Gastrocnemius medialis (tissue), 4 donors: ENCODE results near the gene F5. TPM values are rescaled to one million over a fixed set of nuclear protein-coding genes. Genes with fewer than 3 reads are reported as not detected.
"Not testable (repeated sequence)": the region's sequence is repeated elsewhere in the genome, so short reads cannot be mapped to it uniquely, and the experiment has no call there.

Experiments used
- ATAC-seq, 2 donors: fragments of 150-250 bp; one replicate each; pipeline ENCODE4 v1.9.1; 2016
- DNase-seq, 2 donors: peaks; one replicate each; pipeline ENCODE4 v3.0.0-alpha.2; 2019
- H3K27ac ChIP-seq, 4 donors: fragments of 200-600 bp; sonication (generic); 1 replicate in 1 of 4; 2 replicates in 3 of 4; pipeline ENCODE4 v1.5.1; 2016 to 2018; ENCODE audit warnings: mild to moderate bottlenecking in 2 of 4, moderate library complexity in 1 of 4
- H3K27me3 ChIP-seq, 3 donors: fragments of 200-600 bp; sonication (generic) in 2 of 3; 1 replicate in 1 of 3; 2 replicates in 2 of 3; pipeline versions ENCODE4 v1.5.1 to v1.6.0; 2016 to 2019; ENCODE audit warnings: mild to moderate bottlenecking in 1 of 3, moderate library complexity in 1 of 3
- H3K36me3 ChIP-seq, 2 donors: fragments of 200-600 bp; sonication (generic) in 1 of 2; one replicate each; pipeline ENCODE4 v1.5.1; 2017 to 2018
- H3K4me1 ChIP-seq, 2 donors: fragments of 200-600 bp; sonication (generic) in 1 of 2; one replicate each; pipeline ENCODE4 v1.5.1; 2016 to 2017; ENCODE audit warnings: mild to moderate bottlenecking in 2 of 2
- H3K4me3 ChIP-seq, 4 donors: fragments of 200-600 bp; sonication (generic) in 3 of 4; 1 replicate in 1 of 4; 2 replicates in 3 of 4; pipeline ENCODE4 v1.5.1; 2016 to 2019; ENCODE audit warnings: mild to moderate bottlenecking in 2 of 4
- H3K9me3 ChIP-seq, 3 donors: fragments of 200-600 bp; sonication (generic) in 2 of 3; 1 replicate in 1 of 3; 2 replicates in 2 of 3; pipeline ENCODE4 v1.5.1; 2016 to 2019
- POLR2A ChIP-seq, 2 donors: fragments of 450-650 bp; IDR thresholded peaks; one replicate each; pipeline ENCODE4 v1.6.1; 2017; ENCODE audit warnings: antibody characterized with exemption in 2 of 2, mild to moderate bottlenecking in 2 of 2, moderate library complexity in 2 of 2
- in situ Hi-C, 4 donors: fragments of 200-750 bp; cut with MboI; loops; one replicate each; pipeline versions ENCODE4 v1.15.0 to v1.8.0; 2017; ENCODE audit warnings: low sequenced_read_pairs in 4 of 4
- intact Hi-C: fragments of 100-400 bp; cut with DNase I; formaldehyde crosslinking; loops from one replicate; pipeline ENCODE4 v1.15.1; 2023; ENCODE audit warnings: low total_unique reads
- total RNA-seq, 4 donors: library from RNA; depleted of rRNA; stranded (reverse); fragments of >200 nt; gene quantifications; one replicate each; pipeline versions ENCODE4 v1.1.0 to v1.2.3, GENCODE V29; 2016
- TF ChIP-seq, protein P1 (sequence below), 5 experiments: fragments of 450-650 bp in 3 of 5; fragments of 200-600 bp in 2 of 5; sonication (generic) in 2 of 5; IDR thresholded peaks in 4 of 5; conservative IDR thresholded peaks in 1 of 5; 1 replicate in 4 of 5; 2 replicates in 1 of 5; pipeline ENCODE4 v1.5.1; 2016 to 2019; ENCODE audit warnings: antibody characterized with exemption in 5 of 5, mild to moderate bottlenecking in 3 of 5, moderate library complexity in 3 of 5

The F5 gene
- total RNA-seq, 4 donors from 2014 or later: 0.07 to 0.68 (median 0.22) TPM

GRCh38 chr1:169534653-169535052 lies 51.6 kb downstream of the F5 start:
- H3K4me3 ChIP-seq: no peak overlapping the region
- ATAC-seq: no peak
- no peaks in the 10 kb centered on the region for H3K4me1 ChIP-seq
- H3K9me3 ChIP-seq: no peaks in the 10 kb centered on the region
- no peaks in the 10 kb centered on the region for H3K36me3 ChIP-seq
- H3K27me3 ChIP-seq: no peaks in the 10 kb centered on the region
- no peak overlapping the region for H3K27ac ChIP-seq
- in situ Hi-C loops (loop anchor here in 3 of 4 donors (10.0 to 25.0 kb wide), 3 partner anchors 60 to 1197 kb away; no protein-coding TSS in a partner anchor), intact Hi-C loops (no loop called here)
- no peak for DNase-seq
- TF ChIP-seq POLR2A (IDR thresholded peaks at IDR 0.05): no peak
- TF ChIP-seq, protein P1, sequence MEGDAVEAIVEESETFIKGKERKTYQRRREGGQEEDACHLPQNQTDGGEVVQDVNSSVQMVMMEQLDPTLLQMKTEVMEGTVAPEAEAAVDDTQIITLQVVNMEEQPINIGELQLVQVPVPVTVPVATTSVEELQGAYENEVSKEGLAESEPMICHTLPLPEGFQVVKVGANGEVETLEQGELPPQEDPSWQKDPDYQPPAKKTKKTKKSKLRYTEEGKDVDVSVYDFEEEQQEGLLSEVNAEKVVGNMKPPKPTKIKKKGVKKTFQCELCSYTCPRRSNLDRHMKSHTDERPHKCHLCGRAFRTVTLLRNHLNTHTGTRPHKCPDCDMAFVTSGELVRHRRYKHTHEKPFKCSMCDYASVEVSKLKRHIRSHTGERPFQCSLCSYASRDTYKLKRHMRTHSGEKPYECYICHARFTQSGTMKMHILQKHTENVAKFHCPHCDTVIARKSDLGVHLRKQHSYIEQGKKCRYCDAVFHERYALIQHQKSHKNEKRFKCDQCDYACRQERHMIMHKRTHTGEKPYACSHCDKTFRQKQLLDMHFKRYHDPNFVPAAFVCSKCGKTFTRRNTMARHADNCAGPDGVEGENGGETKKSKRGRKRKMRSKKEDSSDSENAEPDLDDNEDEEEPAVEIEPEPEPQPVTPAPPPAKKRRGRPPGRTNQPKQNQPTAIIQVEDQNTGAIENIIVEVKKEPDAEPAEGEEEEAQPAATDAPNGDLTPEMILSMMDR (IDR thresholded peaks at IDR 0.05 in 4 of 5, conservative IDR thresholded peaks at IDR 0.05 in 1 of 5): no peak

DNA sequence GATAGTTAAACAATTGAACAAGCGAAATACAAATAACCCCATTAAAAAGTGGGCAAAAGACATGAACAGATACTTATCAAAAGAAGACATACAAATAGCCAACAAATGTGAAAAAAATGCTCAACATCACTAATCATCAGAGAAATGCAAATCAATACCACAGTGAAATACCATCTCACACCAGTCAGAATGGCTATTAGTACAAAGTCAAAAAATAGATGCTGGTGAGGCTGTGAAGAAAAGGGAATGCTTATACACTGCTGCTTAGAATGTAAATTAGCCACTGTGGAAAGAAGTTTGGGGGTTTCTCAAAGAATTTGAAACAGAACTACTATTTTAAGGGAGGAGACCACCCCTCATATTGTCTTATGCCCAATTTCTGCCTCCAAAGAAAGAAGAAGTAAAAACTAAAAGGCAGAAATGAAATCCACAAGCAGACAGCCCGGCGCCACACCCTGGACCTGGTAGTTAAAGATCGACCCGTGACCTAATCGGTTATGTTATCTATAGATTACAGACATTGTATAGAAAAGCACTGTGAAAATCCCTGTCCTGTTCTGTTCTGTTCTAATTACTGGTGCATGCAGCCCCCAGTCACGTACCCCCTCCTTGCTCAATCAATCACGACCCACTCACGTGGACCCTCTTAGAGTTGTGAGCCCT lies 52.6 kb downstream of the F5 start:
- DNase-seq, intact Hi-C loops, ATAC-seq, H3K27me3 ChIP-seq, H3K36me3 ChIP-seq, H3K27ac ChIP-seq, H3K4me1 ChIP-seq, H3K4me3 ChIP-seq, H3K9me3 ChIP-seq: not testable (repeated sequence)
- in situ Hi-C loops: loop anchor here in 3 of 4 donors (10.0 to 25.0 kb wide), 3 partner anchors 59 to 1196 kb away; no protein-coding TSS in a partner anchor

DNA sequence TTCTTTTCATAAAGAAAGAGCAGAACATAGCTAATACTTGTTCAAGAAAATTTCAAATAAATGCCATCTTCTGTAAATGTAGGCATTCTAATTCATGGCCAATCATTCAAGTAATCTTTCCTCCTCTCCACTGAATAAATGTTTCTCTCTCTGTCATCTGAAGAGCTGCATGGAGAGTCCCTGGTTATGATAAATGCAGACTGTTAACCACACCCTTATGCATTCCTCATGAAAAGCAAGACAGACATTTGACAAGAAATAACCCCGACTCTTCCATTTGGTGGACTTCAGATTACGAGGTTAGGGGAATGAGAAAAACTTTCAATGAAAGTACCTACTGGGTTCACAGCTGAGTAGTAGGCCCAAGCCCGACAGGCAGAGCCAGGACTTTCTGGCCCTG lies 55.8 kb downstream of the F5 start:
- Histone ChIP-seq H3K9me3 (no peaks in the 10 kb centered on the region), H3K27ac (no peak overlapping the region), H3K4me1 (no peaks in the 10 kb centered on the region), H3K4me3 (no peak overlapping the region), H3K27me3 (no peaks in the 10 kb centered on the region), H3K36me3 (no peaks in the 10 kb centered on the region)
- intact Hi-C loops: no loop called here
- in situ Hi-C loops: loop anchor here in 3 of 4 donors (10.0 to 25.0 kb wide), 3 partner anchors 56 to 1193 kb away; no protein-coding TSS in a partner anchor
- DNase-seq (no peak), ATAC-seq (no peak)
- TF ChIP-seq, protein P1 (IDR thresholded peaks at IDR 0.05 in 4 of 5, conservative IDR thresholded peaks at IDR 0.05 in 1 of 5): no peak
- TF ChIP-seq POLR2A (IDR thresholded peaks at IDR 0.05): no peak

DNA sequence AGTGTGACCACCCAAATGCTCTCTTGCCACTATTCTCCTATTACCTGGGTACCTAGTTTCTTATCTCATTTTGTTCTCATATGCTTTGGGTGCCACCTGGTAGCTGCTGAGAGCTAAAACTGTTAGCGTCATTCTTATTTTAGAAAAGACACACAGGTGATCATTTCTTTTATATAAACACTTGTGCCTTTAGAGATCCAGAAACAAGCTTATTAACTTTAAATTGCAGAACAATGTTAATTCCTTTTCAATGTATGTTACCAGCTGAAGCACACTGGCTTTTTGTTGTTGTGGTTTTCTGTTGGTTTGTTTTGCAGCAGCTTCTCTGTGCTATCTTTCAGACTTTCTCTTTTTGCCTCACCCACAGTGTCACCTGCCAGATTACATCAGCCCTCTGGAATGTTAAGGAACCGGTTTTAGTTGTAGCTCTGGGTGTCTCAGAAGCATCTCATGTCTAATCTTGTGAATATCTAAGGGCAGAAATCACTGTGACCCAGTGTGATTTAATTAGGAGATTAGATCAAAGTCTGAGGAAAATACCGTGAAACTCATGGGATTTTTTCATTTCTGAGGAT lies 57.1 kb downstream of the F5 start:
- no peaks in the 10 kb centered on the region for H3K27me3 ChIP-seq
- ATAC-seq (no peak), DNase-seq (no peak)
- no peak overlapping the region for H3K27ac ChIP-seq
- in situ Hi-C loops (loop anchor here in 2 of 4 donors (25.0 kb wide), 2 partner anchors 142 to 1192 kb away; no protein-coding TSS in a partner anchor), intact Hi-C loops (no loop called here)
- no peak overlapping the region for H3K4me3 ChIP-seq
- H3K36me3 ChIP-seq: no peaks in the 10 kb centered on the region
- H3K9me3 ChIP-seq: no peaks in the 10 kb centered on the region
- no peaks in the 10 kb centered on the region for H3K4me1 ChIP-seq
- TF ChIP-seq, protein P1 (IDR thresholded peaks at IDR 0.05 in 4 of 5, conservative IDR thresholded peaks at IDR 0.05 in 1 of 5): no peak

- in situ Hi-C loops (loop anchor here in 2 of 4 donors (25.0 kb wide), 2 partner anchors 141 to 1191 kb away; no protein-coding TSS in a partner anchor), intact Hi-C loops (no loop called here)
- DNase-seq: no peak
These were observed 57.8 kb downstream of the F5 start for GRCh38 chr1:169528215-169529067.

More at GRCh38 chr1:169528215-169529067, 57.8 kb downstream of the F5 start:
- H3K27me3 ChIP-seq: no peaks in the 10 kb centered on the region
- no peak overlapping the region for H3K4me3 ChIP-seq
- H3K4me1 ChIP-seq: no peaks in the 10 kb centered on the region
- H3K36me3 ChIP-seq: no peaks in the 10 kb centered on the region
- H3K9me3 ChIP-seq: no peaks in the 10 kb centered on the region
- H3K27ac ChIP-seq: peak overlapping the region in 2 of 4 donors; percentile 13 to 29
- TF ChIP-seq, protein P1 (IDR thresholded peaks at IDR 0.05 in 4 of 5, conservative IDR thresholded peaks at IDR 0.05 in 1 of 5): no peak
- no peak for TF ChIP-seq POLR2A (IDR thresholded peaks at IDR 0.05)
- ATAC-seq: no peak
